Activated T-cell treated with anti-CD3 and anti-CD28 coated beads, Interleukin-2, amount 50 U/mL, for 72 hours (primary cell): ENCODE results near the gene TTPAL. TPM values are rescaled to one million over a fixed set of nuclear protein-coding genes. Genes with fewer than 3 reads are reported as not detected.

Experiments used
- ATAC-seq, 2 donors: fragments of 150-1000 bp; cut with Tn5 transposase; replicated peaks in 1 of 2; 2 replicates each; pipeline ENCODE4 v1.10.0; 2021; ENCODE audit warnings: moderate library complexity in 2 of 2, mild to moderate bottlenecking in 1 of 2
- DNase-seq, 2 donors: peaks; one replicate each; pipeline ENCODE4 v3.0.0; 2021 to 2022; ENCODE audit warnings: mixed read lengths in 1 of 2
- H3K27ac Mint-ChIP-seq: one replicate; pipeline ENCODE4 v1.8.0; 2022; ENCODE audit warnings: mild to moderate bottlenecking, moderate library complexity, mixed read lengths
- H3K27me3 Mint-ChIP-seq: one replicate; pipeline ENCODE4 v1.8.0; 2022; ENCODE audit warnings: low read depth, mixed read lengths
- H3K36me3 Mint-ChIP-seq, 2 donors: one replicate each; pipeline ENCODE4 v1.8.0; 2022; ENCODE audit warnings: mixed read lengths in 2 of 2, mild to moderate bottlenecking in 1 of 2; ENCODE audit not compliant: insufficient read depth in 2 of 2
- H3K4me1 Mint-ChIP-seq: one replicate; pipeline ENCODE4 v1.8.0; 2022; ENCODE audit warnings: low read depth, mixed read lengths
- H3K4me3 Mint-ChIP-seq, 2 donors: one replicate each; pipeline ENCODE4 v1.8.0; 2022; ENCODE audit warnings: mild to moderate bottlenecking in 2 of 2, mixed read lengths in 2 of 2, moderate library complexity in 2 of 2
- H3K9me3 Mint-ChIP-seq, 2 donors: one replicate each; pipeline ENCODE4 v1.8.0; 2022; ENCODE audit warnings: mixed read lengths in 2 of 2
- total RNA-seq, 2 donors: library from RNA; stranded (reverse); gene quantifications; one replicate each; pipeline ENCODE4 v1.2.3, GENCODE V29; 2022

TTPAL gene
- total RNA-seq, 2 donors from 2014 or later, result 15.9 to 21.0 TPM

DNA sequence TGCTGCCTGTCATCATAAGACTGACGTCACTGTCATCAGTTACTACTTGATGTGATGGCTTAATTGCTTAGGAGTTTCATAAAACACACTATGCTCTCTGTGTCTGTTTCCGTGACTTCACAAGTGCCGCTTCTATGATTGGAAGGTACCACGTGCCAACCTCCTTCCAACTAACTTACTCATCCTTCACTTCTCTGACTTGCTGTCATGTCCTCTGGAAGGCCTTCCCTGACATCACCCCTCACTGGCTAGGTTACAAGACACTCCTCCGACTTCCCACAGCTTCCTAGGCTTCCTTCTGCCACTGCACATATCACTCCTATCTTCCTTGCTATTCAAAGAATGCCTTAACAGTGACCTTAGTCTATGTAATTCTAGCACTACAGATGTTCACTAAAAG lies 25.8 kb downstream of the TTPAL start:
- DNase-seq (no peak), ATAC-seq (no peak)
- Mint-ChIP-seq H3K4me1 (peaks cover 23% of the 10 kb centered on the region), H3K27ac (peak overlapping the region; percentile 52), H3K36me3 (peaks cover 20 to 36% of the 10 kb centered on the region in 2 donors), H3K27me3 (no peaks in the 10 kb centered on the region), H3K9me3 (no peaks in the 10 kb centered on the region), H3K4me3 (no peak overlapping the region)

GRCh38 chr20:44502968-44503367 lies 27.3 kb downstream of the TTPAL start:
- Mint-ChIP-seq H3K36me3 (peaks cover 17 to 27% of the 10 kb centered on the region in 2 donors), H3K27ac (no peak overlapping the region), H3K9me3 (no peaks in the 10 kb centered on the region), H3K4me3 (no peak overlapping the region), H3K4me1 (peaks cover 7% of the 10 kb centered on the region), H3K27me3 (no peaks in the 10 kb centered on the region)
- ATAC-seq (no peak), DNase-seq (no peak)

DNA sequence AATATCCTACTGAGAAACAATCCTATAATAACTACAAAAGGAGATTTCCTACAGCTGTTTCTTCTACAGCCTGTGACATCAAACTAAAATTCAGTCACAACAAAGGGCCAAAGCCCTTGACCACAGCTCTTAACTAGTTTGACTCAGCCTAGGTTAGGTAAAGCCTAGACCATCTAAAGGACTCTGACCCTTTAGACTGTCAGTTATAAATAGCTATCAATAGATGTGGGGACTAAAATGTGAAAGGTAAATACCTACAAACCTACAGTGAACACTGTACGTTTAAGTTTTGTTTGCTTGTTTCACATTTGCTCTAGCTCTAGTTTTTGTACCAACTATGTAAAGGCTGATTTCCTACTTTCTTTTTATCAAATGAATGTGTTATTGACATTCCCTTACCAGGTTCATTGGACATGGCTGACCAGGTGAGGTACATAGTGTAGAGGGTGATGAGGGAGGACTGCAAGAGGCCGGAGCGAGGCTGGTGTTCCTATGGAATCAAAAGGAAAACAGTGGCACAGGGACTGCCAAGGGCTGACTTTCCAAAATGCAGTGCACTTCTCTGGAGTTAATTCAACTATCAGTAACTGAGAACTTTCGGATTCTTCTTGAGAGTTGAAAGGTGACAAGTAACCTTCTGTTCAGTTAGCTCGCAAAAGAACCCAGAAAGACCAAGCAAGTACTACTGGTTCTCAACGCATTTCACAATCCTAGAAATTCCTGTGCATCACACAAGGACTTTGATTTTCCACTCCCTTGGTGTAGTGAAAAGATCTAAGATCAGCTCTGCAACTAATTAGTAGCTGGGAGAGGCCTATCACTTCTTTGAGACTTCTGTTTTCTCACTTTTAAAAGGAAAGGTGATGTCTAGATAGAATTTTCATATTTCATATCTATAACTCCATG lies 29.0 kb downstream of the TTPAL start:
- H3K4me1 Mint-ChIP-seq, result peaks cover 8% of the 10 kb centered on the region
- no peaks in the 10 kb centered on the region for H3K9me3 Mint-ChIP-seq
- H3K27me3 Mint-ChIP-seq, result no peaks in the 10 kb centered on the region
- DNase-seq (no peak), ATAC-seq (no peak)
- peaks cover 13 to 23% of the 10 kb centered on the region in 2 donors for H3K36me3 Mint-ChIP-seq
- H3K4me3 Mint-ChIP-seq, result no peak overlapping the region
- peak overlapping the region; percentile 68 for H3K27ac Mint-ChIP-seq

DNA sequence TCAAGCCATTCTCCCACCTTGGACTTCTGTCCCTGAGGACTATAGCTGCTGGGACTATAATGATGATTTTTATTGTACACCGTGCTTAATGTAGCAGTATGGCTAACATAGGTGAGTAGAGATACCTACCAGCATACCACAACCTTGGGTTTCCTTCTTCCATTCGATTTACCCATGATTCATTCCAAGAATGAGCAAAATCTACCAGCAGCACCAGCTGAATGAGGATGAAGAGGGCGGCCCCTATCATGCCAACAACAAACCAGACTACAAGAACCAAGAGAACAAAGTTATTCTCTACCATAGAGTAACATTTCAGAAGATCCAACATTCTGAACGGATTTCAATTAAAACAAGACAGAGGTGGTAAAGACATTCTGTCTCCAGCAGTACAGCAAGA lies 34.1 kb downstream of the TTPAL start:
- ATAC-seq, result peak in 1 of 2 donors; percentile 53
- H3K27ac Mint-ChIP-seq, result peak overlapping the region; percentile 61
- no peak overlapping the region for H3K4me3 Mint-ChIP-seq
- H3K36me3 Mint-ChIP-seq, result peaks cover 7 to 16% of the 10 kb centered on the region in 2 donors
- DNase-seq, result no peak
- no peaks in the 10 kb centered on the region for H3K9me3 Mint-ChIP-seq
- peaks cover 17% of the 10 kb centered on the region for H3K4me1 Mint-ChIP-seq
- H3K27me3 Mint-ChIP-seq, result no peaks in the 10 kb centered on the region

DNA sequence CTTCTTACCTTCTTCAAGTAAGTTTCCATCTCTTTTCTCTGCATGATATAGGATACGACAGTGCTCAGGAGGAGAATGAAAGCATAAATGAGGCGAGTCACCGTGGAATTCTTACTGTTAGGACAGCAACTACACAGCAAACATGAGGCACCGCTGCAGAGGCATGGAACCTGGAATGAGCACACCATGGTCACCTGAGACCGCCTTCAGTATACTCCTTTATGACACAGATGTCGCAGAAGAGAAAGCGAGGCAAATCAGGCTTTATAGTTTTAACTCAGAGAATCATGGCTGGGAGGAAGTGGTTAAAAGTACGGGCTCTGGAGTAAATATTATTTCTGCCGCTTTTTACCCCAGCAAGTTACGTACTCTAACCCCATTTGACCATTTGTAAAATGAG lies 38.2 kb downstream of the TTPAL start:
- Mint-ChIP-seq H3K4me1 (peaks cover 46% of the 10 kb centered on the region), H3K27ac (peak overlapping the region; percentile 78), H3K27me3 (no peaks in the 10 kb centered on the region), H3K36me3 (peaks cover 4 to 15% of the 10 kb centered on the region in 2 donors), H3K4me3 (no peak overlapping the region), H3K9me3 (no peaks in the 10 kb centered on the region)
- no peak for ATAC-seq
- no peak for DNase-seq

GRCh38 chr20:44516491-44516890 lies 40.8 kb downstream of the TTPAL start:
- Mint-ChIP-seq H3K4me1 (peaks cover 58% of the 10 kb centered on the region), H3K4me3 (no peak overlapping the region), H3K27ac (peak overlapping the region; percentile 22), H3K9me3 (no peaks in the 10 kb centered on the region), H3K36me3 (peaks cover 1 to 10% of the 10 kb centered on the region in 2 donors), H3K27me3 (no peaks in the 10 kb centered on the region)
- DNase-seq, result no peak
- ATAC-seq, result no peak

DNA sequence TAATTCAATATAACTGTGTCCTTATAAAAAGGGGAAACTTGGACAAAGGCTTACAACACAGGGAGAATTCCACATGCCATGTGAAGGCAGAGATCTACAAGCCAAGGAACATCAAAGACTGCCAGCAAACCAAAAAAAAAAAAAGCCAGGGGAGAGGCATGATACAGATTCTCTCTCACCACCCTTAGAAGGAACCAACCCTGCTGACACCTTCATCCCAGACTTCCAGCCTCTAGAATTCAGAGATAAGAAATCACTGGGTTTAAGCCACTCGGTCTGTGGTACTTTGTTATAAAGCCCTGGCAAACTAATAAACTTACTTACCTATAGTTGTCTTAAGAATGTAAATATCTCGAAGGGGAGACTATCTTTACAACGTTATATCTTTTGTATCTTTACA lies 41.8 kb downstream of the TTPAL start:
- peaks cover 1 to 9% of the 10 kb centered on the region in 2 donors for H3K36me3 Mint-ChIP-seq
- H3K4me1 Mint-ChIP-seq, result peaks cover 62% of the 10 kb centered on the region
- no peak for ATAC-seq
- H3K27ac Mint-ChIP-seq, result peak overlapping the region; percentile 38
- H3K27me3 Mint-ChIP-seq, result no peaks in the 10 kb centered on the region
- no peak for DNase-seq
- no peaks in the 10 kb centered on the region for H3K9me3 Mint-ChIP-seq
- no peak overlapping the region for H3K4me3 Mint-ChIP-seq

GRCh38 chr20:44518248-44518647 lies 42.6 kb downstream of the TTPAL start:
- peak overlapping the region in 1 of 2 donors; percentile 15 for H3K4me3 Mint-ChIP-seq
- no peaks in the 10 kb centered on the region for H3K27me3 Mint-ChIP-seq
- H3K27ac Mint-ChIP-seq, result no peak overlapping the region
- H3K4me1 Mint-ChIP-seq, result peaks cover 65% of the 10 kb centered on the region
- H3K9me3 Mint-ChIP-seq, result no peaks in the 10 kb centered on the region
- no peak for ATAC-seq
- no peak for DNase-seq
- H3K36me3 Mint-ChIP-seq, result peaks cover 1 to 8% of the 10 kb centered on the region in 2 donors

- no peak for ATAC-seq
- Mint-ChIP-seq H3K9me3 (no peaks in the 10 kb centered on the region), H3K4me1 (peaks cover 55% of the 10 kb centered on the region), H3K27me3 (no peaks in the 10 kb centered on the region), H3K36me3 (peaks cover 0 to 2% of the 10 kb centered on the region in 2 donors), H3K4me3 (peak overlapping the region; percentile 86 to 95), H3K27ac (no peak overlapping the region)
- DNase-seq, result no peak
Observed at GRCh38 chr20:44520881-44521280, 45.2 kb downstream of the TTPAL start.

DNA sequence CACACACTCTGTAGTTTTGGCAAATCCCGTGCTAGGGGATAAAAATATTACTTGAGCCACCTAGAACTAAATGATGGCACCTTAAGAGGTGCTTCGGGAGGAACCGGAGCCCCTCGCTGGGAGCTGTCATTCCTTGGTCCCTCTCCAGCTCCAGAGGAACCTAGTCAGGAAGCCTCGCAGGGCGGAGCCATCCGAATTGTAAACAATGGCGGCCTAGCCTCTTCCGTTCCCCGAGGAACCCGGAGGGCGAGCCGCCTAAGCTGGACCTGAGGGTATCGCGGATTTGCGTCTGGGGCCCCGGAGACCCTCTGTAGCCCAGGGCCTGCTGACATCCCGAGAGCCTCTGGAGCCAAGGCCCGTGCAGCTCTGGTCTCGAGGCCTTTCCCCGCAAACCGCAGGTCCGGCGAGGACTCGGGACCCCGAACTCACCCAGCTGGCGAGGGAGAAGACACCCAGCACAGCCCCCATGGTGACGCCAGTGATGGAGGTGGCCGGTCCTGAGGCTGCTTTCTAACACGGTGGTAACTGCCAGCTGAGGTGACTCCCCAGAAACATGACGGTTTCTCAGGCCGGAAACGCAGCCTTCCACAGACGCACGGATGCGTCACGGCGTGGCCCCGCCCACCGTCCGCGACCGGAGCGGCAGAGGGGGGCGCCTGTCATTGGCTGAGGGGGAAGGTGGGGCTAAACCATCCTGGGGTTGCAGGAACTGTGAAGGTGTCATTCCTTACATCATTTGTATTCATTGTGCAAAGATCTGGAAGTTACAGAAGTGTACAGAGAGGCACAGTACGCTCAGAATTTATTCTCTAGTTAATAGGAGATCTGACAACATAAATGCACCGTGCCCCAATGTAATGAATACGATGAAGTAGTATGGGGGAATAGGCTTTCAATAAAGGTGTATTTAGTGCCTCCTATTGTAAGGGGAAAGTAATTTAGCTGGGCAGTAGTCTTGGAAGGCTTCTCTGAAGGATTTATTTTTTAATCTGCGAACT lies 46.1 kb downstream of the TTPAL start, which contains the start of gene SERINC3:
TSS of gene SERINC3 (minus strand) at position 587 of the 998 bp plus-strand sequence. CDS start at position 468, 119 bp downstream.
- Mint-ChIP-seq H3K4me1 (peaks cover 52% of the 10 kb centered on the region), H3K27ac (peak within 1 kb of the TSS; percentile 89), H3K36me3 (peaks cover 0 to 2% of the 10 kb centered on the region in 2 donors), H3K9me3 (no peaks in the 10 kb centered on the region), H3K4me3 (peak within 1 kb of the TSS; percentile 86 to 95), H3K27me3 (no peaks in the 10 kb centered on the region)
- DNase-seq, result peak; percentile 97 to 99
- ATAC-seq, result peak; percentile 99

- Mint-ChIP-seq H3K4me3 (peak overlapping the region; percentile 86 to 95), H3K36me3 (peaks cover 0 to under 1% of the 10 kb centered on the region in 2 donors), H3K9me3 (no peaks in the 10 kb centered on the region), H3K27me3 (no peaks in the 10 kb centered on the region), H3K4me1 (peaks cover 45% of the 10 kb centered on the region), H3K27ac (peak overlapping the region; percentile 89)
- no peak for ATAC-seq
- DNase-seq, result no peak
Observed at GRCh38 chr20:44522841-44523240, 47.2 kb downstream of the TTPAL start.

GRCh38 chr20:44523746-44524145 lies 48.1 kb downstream of the TTPAL start:
- H3K27me3 Mint-ChIP-seq, result no peaks in the 10 kb centered on the region

DNA sequence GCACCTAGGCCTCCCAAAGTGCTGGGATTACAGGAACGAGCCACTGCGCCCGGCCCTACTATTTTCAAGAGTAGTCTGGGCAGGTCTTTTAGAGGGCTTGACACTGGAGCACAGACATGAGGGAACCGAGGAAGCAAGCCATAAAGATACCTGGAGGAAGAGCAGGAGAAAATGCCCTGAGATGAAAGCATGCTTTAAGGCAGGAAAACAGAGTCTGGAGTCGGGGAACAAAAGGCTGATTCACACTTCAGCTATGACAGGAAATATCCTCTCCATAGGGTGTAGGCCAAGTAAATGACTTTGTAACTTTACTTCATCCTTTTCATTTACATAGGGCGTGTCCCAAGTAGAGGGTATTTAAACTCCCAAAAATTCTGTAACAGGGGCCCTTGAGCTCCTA lies 50.5 kb downstream of the TTPAL start:
- H3K4me1 Mint-ChIP-seq, result peaks cover 14% of the 10 kb centered on the region
- DNase-seq (no peak), ATAC-seq (no peak)
- H3K36me3 Mint-ChIP-seq, result no peaks in the 10 kb centered on the region
- H3K4me3 Mint-ChIP-seq, result no peak overlapping the region
- H3K27me3 Mint-ChIP-seq, result no peaks in the 10 kb centered on the region
- H3K9me3 Mint-ChIP-seq, result no peaks in the 10 kb centered on the region
- H3K27ac Mint-ChIP-seq, result no peak overlapping the region

More at GRCh38 chr20:44523746-44524145, 48.1 kb downstream of the TTPAL start:
- DNase-seq (no peak), ATAC-seq (no peak)
- Mint-ChIP-seq H3K27ac (no peak overlapping the region), H3K4me1 (peaks cover 37% of the 10 kb centered on the region), H3K4me3 (peak overlapping the region in 1 of 2 donors; percentile 95), H3K9me3 (no peaks in the 10 kb centered on the region), H3K36me3 (no peaks in the 10 kb centered on the region)
